ENCODE measurements around the gene TSPAN9.

GRCh38 chr12:3130057-3130830 is 53.1 kb downstream of the TSPAN9 start:
- TF ChIP-seq, protein P1, sequence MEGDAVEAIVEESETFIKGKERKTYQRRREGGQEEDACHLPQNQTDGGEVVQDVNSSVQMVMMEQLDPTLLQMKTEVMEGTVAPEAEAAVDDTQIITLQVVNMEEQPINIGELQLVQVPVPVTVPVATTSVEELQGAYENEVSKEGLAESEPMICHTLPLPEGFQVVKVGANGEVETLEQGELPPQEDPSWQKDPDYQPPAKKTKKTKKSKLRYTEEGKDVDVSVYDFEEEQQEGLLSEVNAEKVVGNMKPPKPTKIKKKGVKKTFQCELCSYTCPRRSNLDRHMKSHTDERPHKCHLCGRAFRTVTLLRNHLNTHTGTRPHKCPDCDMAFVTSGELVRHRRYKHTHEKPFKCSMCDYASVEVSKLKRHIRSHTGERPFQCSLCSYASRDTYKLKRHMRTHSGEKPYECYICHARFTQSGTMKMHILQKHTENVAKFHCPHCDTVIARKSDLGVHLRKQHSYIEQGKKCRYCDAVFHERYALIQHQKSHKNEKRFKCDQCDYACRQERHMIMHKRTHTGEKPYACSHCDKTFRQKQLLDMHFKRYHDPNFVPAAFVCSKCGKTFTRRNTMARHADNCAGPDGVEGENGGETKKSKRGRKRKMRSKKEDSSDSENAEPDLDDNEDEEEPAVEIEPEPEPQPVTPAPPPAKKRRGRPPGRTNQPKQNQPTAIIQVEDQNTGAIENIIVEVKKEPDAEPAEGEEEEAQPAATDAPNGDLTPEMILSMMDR (IDR thresholded peaks at IDR 0.05): no peak
- no peak for TF ChIP-seq EZH2phosphoT487 (IDR thresholded peaks at IDR 0.05)
- no peak for TF ChIP-seq EZH2 (IDR thresholded peaks at IDR 0.05)
